HuH-7 (cell line): Measurements from ENCODE around the gene NUDT8.
"Not testable (repeated sequence)": the region's sequence is repeated elsewhere in the genome, so short reads cannot be mapped to it uniquely, and the experiment has no call there.

ENCODE experiments used
- DNase-seq: peaks from one replicate; pipeline ENCODE4 v3.0.0; 2011; ENCODE audit warnings: low spot score

Gene NUDT8

GRCh38 chr11:67641338-67642172 is 11.8 kb upstream of the NUDT8 start:
- no peak for DNase-seq

DNA sequence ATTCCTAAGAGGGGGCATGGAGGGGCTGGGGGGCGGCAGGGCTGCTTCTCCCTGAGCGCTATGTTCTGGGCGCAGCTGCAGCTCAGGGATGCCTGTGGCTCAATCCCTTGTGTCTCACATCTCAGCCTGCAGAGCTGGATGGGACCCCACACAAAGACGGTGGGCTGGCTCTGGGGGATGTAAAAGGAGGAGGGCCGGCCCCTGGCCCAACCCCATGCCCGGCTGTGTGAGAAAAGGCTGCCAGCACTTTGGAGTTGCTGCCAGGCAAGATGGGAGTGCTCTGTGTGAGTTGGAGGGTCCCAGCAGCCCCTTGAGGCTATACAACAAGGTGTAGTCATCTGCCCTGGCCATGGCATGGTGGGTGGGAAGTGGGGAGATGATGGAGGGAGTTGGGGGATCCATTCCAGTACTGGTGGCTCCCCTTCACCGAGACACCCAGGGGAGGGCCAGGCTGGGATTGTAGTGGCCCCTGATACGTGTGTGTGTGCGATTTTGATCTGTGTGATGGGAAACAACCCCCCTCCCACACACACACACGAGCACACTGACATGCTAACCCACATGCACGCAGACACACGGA is 11.1 kb upstream of the NUDT8 start:
- DNase-seq = no peak

DNA sequence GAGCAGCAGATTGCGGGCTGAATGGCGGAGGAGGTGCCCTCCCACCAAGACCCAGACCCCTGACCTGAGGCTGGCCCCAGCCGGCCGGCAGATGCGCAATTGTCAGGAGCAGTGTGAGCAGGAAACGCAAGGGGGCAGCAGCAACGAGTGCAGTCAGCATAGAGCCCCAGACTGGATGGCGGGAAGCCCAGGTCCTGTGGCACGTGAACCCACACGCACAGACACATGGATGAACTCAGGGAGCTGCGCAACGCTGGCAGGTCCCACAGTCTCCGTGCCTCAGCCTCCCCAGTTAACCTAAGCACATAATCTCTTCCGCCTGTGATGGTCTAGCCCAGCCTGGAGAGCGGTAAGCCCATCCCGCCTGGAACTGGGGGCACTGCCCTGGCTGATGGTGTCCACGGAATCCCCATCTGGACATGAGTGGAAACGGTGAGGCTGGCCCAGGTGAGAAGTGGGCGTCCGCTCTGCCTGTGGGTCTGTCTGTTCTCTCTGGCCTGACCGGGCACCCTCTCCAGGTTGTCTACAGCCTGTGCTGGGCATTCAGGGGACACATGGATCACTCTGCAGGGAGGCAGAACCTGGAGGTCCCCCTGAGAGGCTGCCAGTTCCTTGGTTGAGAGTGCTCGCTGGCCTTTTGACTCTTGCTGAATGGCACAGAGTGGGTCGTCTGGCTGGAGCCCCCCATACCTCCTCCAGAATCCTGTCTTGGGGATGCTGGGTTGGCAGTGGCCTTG is 10.5 kb upstream of the NUDT8 start:
- peak; percentile 100 for DNase-seq

GRCh38 chr11:67639438-67639859 is 9.7 kb upstream of the NUDT8 start, which contains the start of gene TBX10:
TBX10 (minus strand) TSS chr11:67639763; CDS start chr11:67639472, 291 bp downstream.
- no peak for DNase-seq

- no peak for DNase-seq
Measured at GRCh38 chr11:67638535-67639437, 9.0 kb upstream of the NUDT8 start.

DNA sequence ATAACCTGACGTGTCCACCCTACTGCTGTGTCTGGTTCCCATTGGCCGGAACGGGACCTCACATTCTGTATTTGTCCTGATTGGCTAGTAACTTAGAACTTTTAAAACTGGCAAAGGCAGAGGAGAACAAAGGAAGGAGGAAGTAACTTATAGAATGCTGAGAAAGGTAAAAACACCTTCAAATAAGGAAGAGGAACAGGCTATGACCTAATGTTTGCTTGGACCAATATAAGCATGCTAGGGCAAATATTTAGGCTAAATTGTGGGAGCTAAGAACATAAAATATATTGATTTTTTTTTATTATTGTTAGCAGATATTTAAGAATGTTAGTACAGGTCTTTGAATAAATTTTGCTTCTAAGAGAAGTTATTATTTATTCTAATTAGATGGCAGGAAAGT is 7.7 kb upstream of the NUDT8 start:
- DNase-seq = not testable (repeated sequence)

GRCh38 chr11:67636962-67637361 is 7.2 kb upstream of the NUDT8 start:
- no peak for DNase-seq

- DNase-seq = no peak
Measured at GRCh38 chr11:67635231-67635521, 5.4 kb upstream of the NUDT8 start.

DNA sequence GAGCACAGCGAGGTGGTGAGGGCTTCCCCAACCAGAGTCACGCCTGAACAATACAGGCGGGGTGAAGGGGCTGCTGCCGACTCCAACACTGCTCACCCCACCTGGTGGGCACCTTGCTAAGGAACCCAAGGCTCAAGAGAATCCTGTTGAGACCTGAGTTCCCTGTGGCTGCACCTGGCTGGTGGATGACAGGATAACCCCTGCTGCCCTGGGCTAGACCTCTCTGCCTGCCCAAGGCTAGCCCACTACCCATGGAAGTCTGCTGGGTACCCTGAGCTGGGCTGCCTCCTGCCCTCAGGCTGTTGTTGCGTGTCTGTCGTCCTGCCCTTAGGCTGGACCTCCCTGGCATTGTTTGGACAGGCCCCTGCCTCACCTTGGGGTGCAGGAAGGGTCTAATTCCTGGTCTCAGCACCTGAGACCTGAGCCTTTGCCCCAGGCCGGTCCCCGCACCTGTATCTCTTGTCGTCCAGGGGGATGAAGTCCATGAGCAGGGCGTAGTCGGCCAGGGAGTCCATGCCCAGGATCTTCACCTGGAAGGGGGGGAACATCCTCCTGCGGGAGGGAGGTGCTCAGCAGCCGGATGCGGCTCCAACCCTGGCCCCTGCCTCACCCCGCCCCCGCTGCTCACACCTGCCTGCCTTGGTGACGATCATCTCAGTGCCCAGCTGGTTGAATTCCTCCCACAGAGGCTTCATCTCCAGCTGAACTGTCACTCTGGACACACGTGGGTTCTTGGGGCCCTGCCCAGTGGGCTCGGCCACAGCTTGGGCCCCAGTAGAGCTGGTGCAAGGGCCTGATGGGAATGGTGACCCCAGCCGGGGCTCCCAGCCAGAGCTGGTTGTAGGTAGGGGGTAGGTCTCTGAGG is 4.9 kb upstream of the NUDT8 start:
- DNase-seq = no peak

DNA sequence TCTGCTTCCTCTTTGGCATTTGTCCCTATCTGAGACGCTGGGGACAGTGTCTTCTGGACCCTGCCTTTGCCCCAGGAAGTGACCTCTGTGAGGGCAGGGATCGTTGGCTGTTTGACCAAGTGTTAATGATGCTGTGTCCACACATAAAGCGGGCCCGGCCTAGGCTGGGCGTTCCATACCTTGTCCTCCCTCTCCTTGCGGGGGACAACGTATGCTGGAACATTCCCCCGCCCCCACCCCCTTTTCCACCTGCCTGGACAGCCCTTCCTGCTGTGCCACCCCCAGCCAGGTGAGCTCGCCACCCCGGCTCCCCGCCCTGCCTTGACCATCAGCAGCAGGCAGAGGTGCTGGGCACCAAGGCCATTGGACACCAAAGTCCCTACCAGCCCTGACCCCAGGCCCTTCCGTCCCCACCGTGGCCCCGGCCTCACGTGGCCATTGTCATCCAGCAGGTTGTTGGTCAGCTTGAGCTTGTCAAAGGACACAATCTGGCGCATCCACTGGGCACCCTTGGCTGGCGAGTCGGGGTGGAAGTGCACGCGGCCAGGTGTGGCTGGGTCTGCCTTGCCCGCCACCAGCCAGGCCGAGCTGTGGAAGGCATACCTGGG is 4.1 kb upstream of the NUDT8 start:
- DNase-seq = peak; percentile 58

- DNase-seq = no peak
Measured at GRCh38 chr11:67632982-67633755, 3.4 kb upstream of the NUDT8 start.

DNA sequence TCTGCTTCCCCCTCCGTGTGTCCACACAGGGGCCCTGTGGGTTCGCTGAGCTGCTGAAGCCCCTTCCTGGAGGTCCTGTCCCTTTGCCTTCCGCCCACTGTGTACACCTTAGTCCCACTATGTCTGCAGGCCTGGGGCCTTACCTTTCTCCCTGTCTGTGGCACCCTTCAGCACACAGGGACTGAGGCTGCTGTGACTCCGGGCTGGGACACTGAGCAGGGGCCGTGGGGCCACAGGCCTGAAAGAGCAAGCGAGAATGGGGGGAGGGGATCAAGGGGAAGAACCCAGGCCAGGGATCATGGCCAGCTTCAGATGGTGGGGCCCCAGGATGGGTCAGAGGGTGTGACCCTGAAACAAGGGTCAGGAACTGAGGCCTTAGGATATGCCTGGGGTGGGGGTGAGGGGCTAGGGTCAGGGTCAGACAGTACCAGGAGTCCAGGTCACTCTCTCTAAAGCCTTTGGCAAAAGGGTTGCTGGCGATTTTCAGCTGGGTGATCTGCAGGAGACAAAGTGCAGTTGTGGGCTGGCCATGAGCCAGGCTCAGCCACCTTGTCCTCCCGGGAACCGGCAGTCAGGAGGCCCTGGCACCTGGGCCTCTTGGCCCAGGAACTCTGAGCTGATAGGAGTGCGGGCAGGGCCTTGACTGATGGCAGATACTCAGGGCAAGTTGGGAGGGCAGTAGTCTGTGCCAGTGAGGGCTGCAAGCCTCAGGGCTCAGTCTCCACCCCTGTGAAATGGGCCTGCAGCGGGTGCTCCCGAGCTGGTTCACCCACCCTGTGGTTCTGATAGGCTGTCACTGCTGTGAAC is 2.6 kb upstream of the NUDT8 start:
- DNase-seq = peak; percentile 90

DNA sequence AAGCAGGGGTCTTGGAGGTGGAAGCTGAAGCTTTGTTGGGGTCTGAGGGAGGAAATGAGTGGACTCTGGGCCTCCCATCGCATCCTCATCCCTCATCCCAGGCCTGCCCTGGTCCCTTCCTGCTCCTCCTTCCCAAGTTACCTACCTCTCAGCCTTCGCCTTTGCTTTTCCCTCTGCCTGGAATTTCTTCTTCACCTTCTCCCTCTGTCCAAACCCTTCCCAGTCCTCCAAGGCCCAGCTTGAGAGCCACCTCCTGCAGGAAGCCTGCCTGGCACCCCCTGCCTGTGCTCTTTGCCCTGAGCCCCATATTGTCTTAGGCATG is 2.1 kb upstream of the NUDT8 start:
- no peak for DNase-seq

GRCh38 chr11:67631411-67631810 is 1.7 kb upstream of the NUDT8 start:
- peak; percentile 74 for DNase-seq

DNA sequence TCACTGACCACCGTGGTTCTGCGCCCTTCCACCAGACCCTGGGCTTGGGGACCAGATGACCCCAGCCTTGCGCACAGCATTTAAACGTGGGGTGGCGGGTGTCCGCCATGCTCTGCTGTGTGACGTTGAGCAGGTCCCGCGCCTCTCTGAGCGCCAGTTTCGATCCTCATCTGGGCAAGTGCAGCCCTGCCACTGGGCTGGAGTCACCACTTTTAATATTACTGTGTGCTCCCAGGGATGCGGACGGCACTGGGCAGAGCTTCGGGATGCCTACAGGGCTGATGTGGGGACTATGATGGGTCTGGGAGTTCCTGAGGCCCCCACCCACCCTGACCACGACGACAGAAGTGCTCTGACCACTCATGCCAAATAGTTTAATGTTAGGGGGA is 1.2 kb upstream of the NUDT8 start:
- no peak for DNase-seq

DNA sequence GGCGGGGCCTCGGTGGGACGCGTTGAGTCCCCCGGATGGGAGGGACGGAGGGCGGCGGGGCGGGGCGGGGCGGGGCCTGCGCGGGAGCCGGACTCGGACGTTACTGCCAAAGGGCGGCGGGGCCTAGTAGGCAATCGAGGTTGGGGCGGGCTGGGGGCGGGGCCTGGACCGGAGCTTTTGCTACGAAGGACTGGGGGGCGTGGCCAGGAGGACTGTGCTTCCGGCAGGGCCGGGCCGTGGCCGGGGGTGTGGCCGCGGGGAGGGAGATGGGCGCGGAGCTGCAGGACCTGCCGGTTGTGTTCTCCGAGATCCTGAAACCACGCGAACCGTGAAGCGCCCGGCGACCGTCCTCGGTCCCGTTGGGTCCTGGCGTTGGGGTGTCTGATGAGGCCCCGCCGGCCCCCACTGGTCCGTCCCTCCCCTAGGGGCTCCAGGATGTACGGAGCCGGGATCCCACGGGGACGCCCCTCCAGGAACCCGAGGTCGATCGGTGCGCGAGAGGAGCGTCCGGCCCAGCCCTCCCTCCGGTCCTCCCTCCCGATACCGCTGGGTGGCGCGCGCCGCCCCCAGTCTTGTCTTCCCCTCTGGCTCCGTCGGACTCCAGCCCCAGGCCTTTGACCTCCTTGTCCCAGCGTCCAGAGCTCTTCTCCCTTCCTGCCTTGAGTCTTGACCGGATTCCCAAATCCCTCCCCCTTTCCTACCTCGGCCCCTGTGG is 648 bp upstream of the NUDT8 start:
- DNase-seq = peak; percentile 100

DNA sequence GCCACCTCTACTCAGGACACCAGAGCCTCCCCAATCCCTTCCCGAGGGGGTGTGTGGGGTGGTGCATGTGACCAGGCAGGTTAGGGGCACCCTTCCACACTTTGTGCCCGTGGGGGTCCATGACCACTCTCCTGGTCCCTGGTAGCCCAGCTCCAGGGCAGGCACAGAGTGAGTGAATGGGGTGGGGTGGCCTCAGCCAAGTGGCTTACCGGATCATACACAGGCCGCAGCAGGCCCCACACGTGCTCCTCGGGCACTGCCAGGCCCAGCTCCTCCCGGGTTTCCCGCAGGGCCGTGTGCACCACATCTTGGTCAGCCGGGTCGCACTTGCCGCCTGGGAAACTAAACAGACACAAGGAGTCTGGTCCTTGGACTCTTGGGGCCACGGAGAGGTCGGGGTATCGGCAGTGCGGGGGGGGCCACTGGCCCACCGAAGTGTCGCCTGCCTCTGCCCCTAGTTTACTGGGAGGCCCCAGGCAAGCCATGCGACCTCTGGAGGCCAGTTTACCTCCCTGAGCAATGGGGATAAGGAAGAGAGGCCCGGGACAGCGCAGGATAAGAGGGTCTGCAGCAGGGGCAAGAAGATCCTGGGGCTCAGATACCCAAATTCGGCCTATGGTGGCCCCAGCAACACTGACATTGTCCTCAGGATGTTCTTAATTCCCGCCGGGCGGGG is 889 bp downstream of the NUDT8 start:
- DNase-seq = no peak
